WTC11 (cell line): Measurements from ENCODE around the gene TMEM176B. TPM values are rescaled to one million over a fixed set of nuclear protein-coding genes. Genes with fewer than 3 reads are reported as not detected.

Source experiments
- ATAC-seq: fragments of 200-7000 bp; cut with Tn5 transposase; 2 replicates; pipeline ENCODE4 v1.10.0; 2021; ENCODE audit warnings: mild to moderate bottlenecking, moderate library complexity
- CTCF ChIA-PET: fragments of 300-600 bp; sonication (Branson Sonifier 250); formaldehyde crosslinking; loops from one replicate; lab custom pipeline; 2021; ENCODE audit warnings: antibody characterized with exemption; lab: Charles Lee
- POLR2A ChIA-PET: fragments of 350-600 bp; sonication (Branson Sonifier 250); formaldehyde crosslinking; loops from one replicate; lab custom pipeline; 2021; ENCODE audit warnings: antibody characterized with exemption; lab: Charles Lee
- DNase-seq: peaks from one replicate; pipeline ENCODE4 v3.0.0; 2021; ENCODE audit warnings: low spot score
- H3K27ac Mint-ChIP-seq: 2 replicates; pipeline ENCODE4 v1.8.0; 2021; ENCODE audit warnings: mixed read lengths
- H3K27me3 Mint-ChIP-seq: 2 replicates; pipeline ENCODE4 v1.8.0; 2021; ENCODE audit warnings: low read depth, mild to moderate bottlenecking, moderate library complexity, mixed read lengths
- H3K36me3 Mint-ChIP-seq: 2 replicates; pipeline ENCODE4 v1.8.0; 2021; ENCODE audit warnings: mixed read lengths
- H3K4me1 Mint-ChIP-seq: 2 replicates; pipeline ENCODE4 v1.8.0; 2022; ENCODE audit warnings: mixed read lengths
- H3K4me3 Mint-ChIP-seq: 2 replicates; pipeline ENCODE4 v1.8.0; 2021; ENCODE audit warnings: mild to moderate bottlenecking, moderate library complexity, mixed read lengths
- H3K9me3 Mint-ChIP-seq: 2 replicates; pipeline ENCODE4 v1.8.0; 2021; ENCODE audit warnings: mixed read lengths
- CREM ChIP-seq: sonication (generic); formaldehyde crosslinking; IDR thresholded peaks from 2 replicates; pipeline ENCODE4 v1.8.1; 2022; ENCODE audit warnings: mild to moderate bottlenecking, missing genetic modification reagents, moderate library complexity
- E2F5 ChIP-seq: sonication (generic); formaldehyde crosslinking; IDR thresholded peaks from 2 replicates; pipeline ENCODE4 v1.8.1; 2022; ENCODE audit warnings: mild to moderate bottlenecking, moderate library complexity, missing genetic modification reagents
- ELF4 ChIP-seq: sonication (generic); formaldehyde crosslinking; IDR thresholded peaks from 2 replicates; pipeline ENCODE4 v1.8.1; 2022; ENCODE audit warnings: low read depth, mild to moderate bottlenecking, moderate library complexity, missing genetic modification reagents
- JUN ChIP-seq: sonication (generic); formaldehyde crosslinking; IDR thresholded peaks from 2 replicates; pipeline ENCODE4 v1.8.0; 2023; ENCODE audit warnings: mild to moderate bottlenecking, missing genetic modification reagents
- MAX ChIP-seq: sonication (generic); formaldehyde crosslinking; IDR thresholded peaks from 2 replicates; pipeline ENCODE4 v1.8.0; 2022; ENCODE audit warnings: mild to moderate bottlenecking, missing genetic modification reagents
- MYBL2 ChIP-seq: sonication (generic); formaldehyde crosslinking; IDR thresholded peaks from 2 replicates; pipeline ENCODE4 v1.8.1; 2023; ENCODE audit warnings: mild to moderate bottlenecking, moderate library complexity, missing genetic modification reagents
- NR1H2 ChIP-seq: sonication (generic); formaldehyde crosslinking; IDR thresholded peaks from 2 replicates; pipeline ENCODE4 v1.9.0; 2021; ENCODE audit warnings: mild to moderate bottlenecking, moderate library complexity, missing genetic modification reagents
- NR2C2 ChIP-seq: sonication (generic); formaldehyde crosslinking; IDR thresholded peaks from 2 replicates; pipeline ENCODE4 v1.8.0; 2022; ENCODE audit warnings: mild to moderate bottlenecking, missing genetic modification reagents
- NR3C1 ChIP-seq: sonication (generic); formaldehyde crosslinking; conservative IDR thresholded peaks from 2 replicates; pipeline ENCODE4 v1.8.1; 2023; ENCODE audit warnings: low read depth, mild to moderate bottlenecking, missing genetic modification reagents
- PRDM15 ChIP-seq: sonication (generic); formaldehyde crosslinking; IDR thresholded peaks from 2 replicates; pipeline ENCODE4 v1.8.0; 2022; ENCODE audit warnings: missing genetic modification reagents
- PRRX2 ChIP-seq: fragments of 250-450 bp; sonication (Bioruptor Pico); IDR thresholded peaks from 2 replicates; pipeline ENCODE4 v1.8.0; 2021; ENCODE audit warnings: mild to moderate bottlenecking
- SMAD3 ChIP-seq: sonication (generic); formaldehyde crosslinking; IDR thresholded peaks from 2 replicates; pipeline ENCODE4 v1.8.0; 2022; ENCODE audit warnings: missing genetic modification reagents, mild to moderate bottlenecking, borderline replicate concordance
- SMAD4 ChIP-seq: sonication (generic); formaldehyde crosslinking; IDR thresholded peaks from 2 replicates; pipeline ENCODE4 v1.8.0; 2022; ENCODE audit warnings: mild to moderate bottlenecking, missing genetic modification reagents
- STAT6 ChIP-seq: sonication (generic); formaldehyde crosslinking; conservative IDR thresholded peaks from 2 replicates; pipeline ENCODE4 v1.8.1; 2023; ENCODE audit warnings: mild to moderate bottlenecking, low read depth, missing genetic modification reagents, moderate library complexity
- USF2 ChIP-seq: sonication (generic); formaldehyde crosslinking; IDR thresholded peaks from 2 replicates; pipeline ENCODE4 v1.8.1; 2023; ENCODE audit warnings: mild to moderate bottlenecking, missing genetic modification reagents, moderate library complexity
- ZBTB21 ChIP-seq: sonication (generic); formaldehyde crosslinking; IDR thresholded peaks from 2 replicates; pipeline ENCODE4 v1.8.1; 2023; ENCODE audit warnings: mild to moderate bottlenecking, missing genetic modification reagents, borderline replicate concordance
- ZNF121 ChIP-seq: sonication (generic); formaldehyde crosslinking; IDR thresholded peaks from 2 replicates; pipeline ENCODE4 v1.8.0; 2023; ENCODE audit warnings: missing genetic modification reagents
- ZNF138 ChIP-seq: sonication (generic); formaldehyde crosslinking; conservative IDR thresholded peaks from 2 replicates; pipeline ENCODE4 v1.8.1; 2022; ENCODE audit warnings: mild to moderate bottlenecking, moderate library complexity, missing genetic modification reagents
- ZNF396 ChIP-seq: fragments of 250-450 bp; sonication (Bioruptor Pico); IDR thresholded peaks from 2 replicates; pipeline ENCODE4 v1.8.0; 2021; ENCODE audit warnings: mild to moderate bottlenecking, moderate library complexity, borderline replicate concordance
- ZNF532 ChIP-seq: fragments of 250-450 bp; sonication (Bioruptor Pico); IDR thresholded peaks from 2 replicates; pipeline ENCODE4 v1.9.0; 2021; ENCODE audit warnings: mild to moderate bottlenecking, borderline replicate concordance
- ZSCAN18 ChIP-seq: fragments of 250-450 bp; sonication (Bioruptor Pico); IDR thresholded peaks from 2 replicates; pipeline ENCODE4 v2.1.2; 2022; ENCODE audit warnings: mild to moderate bottlenecking, moderate library complexity
- total RNA-seq: library from RNA; stranded (reverse); gene quantifications from 3 replicates; pipeline ENCODE4 v1.2.3, GENCODE V29; 2021

Gene TMEM176B
- total RNA-seq, 1 experiment from 2014 or later, result 1.0 TPM

GRCh38 chr7:150784120-150784736 is 15.9 kb downstream of the TMEM176B start (continued):
- no peak for TF ChIP-seq ZNF532 (CRISPR knock-in tag)
- TF ChIP-seq SMAD3 (CRISPR knock-in tag), result no peak
- no peak for TF ChIP-seq ZNF138 (CRISPR knock-in tag)
- no peak for TF ChIP-seq MYBL2 (CRISPR knock-in tag)
- no peak for TF ChIP-seq JUN (CRISPR knock-in tag)
- no peak for TF ChIP-seq PRRX2 (CRISPR knock-in tag)
- no peak for TF ChIP-seq ZSCAN18 (CRISPR knock-in tag)
- TF ChIP-seq STAT6, result no peak

GRCh38 chr7:150781961-150782360 is 18.2 kb downstream of the TMEM176B start:
- H3K4me3 Mint-ChIP-seq, result no peak overlapping the region
- peaks cover 13% of the 10 kb centered on the region for H3K27me3 Mint-ChIP-seq
- CTCF ChIA-PET, result no interaction called here
- no peaks in the 10 kb centered on the region for H3K9me3 Mint-ChIP-seq
- POLR2A ChIA-PET, result no interaction called here
- no peak overlapping the region for H3K27ac Mint-ChIP-seq
- no peak for DNase-seq
- no peak for ATAC-seq
- no peaks in the 10 kb centered on the region for H3K36me3 Mint-ChIP-seq
- H3K4me1 Mint-ChIP-seq, result no peaks in the 10 kb centered on the region
- TF ChIP-seq USF2 (CRISPR knock-in tag) (no peak), ELF4 (no peak), ZNF138 (CRISPR knock-in tag) (no peak), E2F5 (CRISPR knock-in tag) (no peak), SMAD4 (CRISPR knock-in tag) (no peak), NR1H2 (CRISPR knock-in tag) (no peak), ZNF121 (CRISPR knock-in tag) (no peak), NR2C2 (CRISPR knock-in tag) (no peak), ZNF396 (CRISPR knock-in tag) (no peak), ZSCAN18 (CRISPR knock-in tag) (no peak), NR3C1 (CRISPR knock-in tag) (no peak), PRDM15 (CRISPR knock-in tag) (no peak), CREM (CRISPR knock-in tag) (no peak), MAX (CRISPR knock-in tag) (no peak), ZBTB21 (CRISPR knock-in tag) (no peak)
